A673 (cell line): ENCODE results near the gene PDE6A. TPM values are rescaled to one million over a fixed set of nuclear protein-coding genes. Genes with fewer than 3 reads are reported as not detected.

Experiments
- BruUV-seq: library from RNA; stranded (reverse); fragments of 400-500 nt; replicated peaks from 2 replicates; lab custom pipeline; 2021; lab: Mats Ljungman, UMichigan
- CTCF ChIA-PET: fragments of 300-600 bp; sonication (Branson Sonifier 250); formaldehyde crosslinking; loops from one replicate; lab custom pipeline; 2022; ENCODE audit warnings: antibody characterized with exemption; lab: Charles Lee
- POLR2A ChIA-PET: fragments of 300-600 bp; sonication (Branson Sonifier 250); formaldehyde crosslinking; loops from one replicate; lab custom pipeline; 2022; ENCODE audit warnings: antibody characterized with exemption; ENCODE audit not compliant: low non-redundant PET; lab: Charles Lee
- DNase-seq: peaks from one replicate; pipeline ENCODE4 v3.0.0-alpha.2; 2015; ENCODE audit warnings: low spot score
- H3K27ac ChIP-seq: fragments of 200-600 bp; sonication (generic); 2 replicates; pipeline ENCODE4 v1.5.1; 2016; ENCODE audit warnings: mixed run types, low read depth, mild to moderate bottlenecking, mixed read lengths, antibody characterized with exemption, low read length; ENCODE audit not compliant: poor library complexity, severe bottlenecking
- H3K27me3 ChIP-seq: fragments of 200-600 bp; sonication (generic); replicated peaks from 2 replicates; pipeline ENCODE4 v1.6.1; 2017; ENCODE audit warnings: mixed run types, low read depth, mild to moderate bottlenecking, mixed read lengths, antibody characterized with exemption, low read length; ENCODE audit not compliant: insufficient read depth, poor library complexity
- H3K36me3 ChIP-seq: fragments of 200-600 bp; sonication (generic); 2 replicates; pipeline ENCODE4 v1.6.1; 2016; ENCODE audit warnings: mixed run types, mild to moderate bottlenecking, mixed read lengths, antibody characterized with exemption, low read length; ENCODE audit not compliant: insufficient read depth, poor library complexity, severe bottlenecking
- H3K4me1 ChIP-seq: fragments of 200-600 bp; sonication (generic); 2 replicates; pipeline ENCODE4 v1.6.1; 2017; ENCODE audit warnings: mixed run types, mild to moderate bottlenecking, mixed read lengths, antibody characterized with exemption, low read length; ENCODE audit not compliant: insufficient read depth, poor library complexity, severe bottlenecking
- H3K4me3 ChIP-seq: fragments of 200-600 bp; sonication (generic); 2 replicates; pipeline ENCODE4 v1.5.1; 2016; ENCODE audit warnings: low read depth, mixed run types, mild to moderate bottlenecking, mixed read lengths, low read length; ENCODE audit not compliant: poor library complexity, severe bottlenecking
- H3K9me3 ChIP-seq: fragments of 200-600 bp; sonication (generic); 2 replicates; pipeline ENCODE4 v1.6.1; 2016; ENCODE audit warnings: mixed run types, low read depth, mild to moderate bottlenecking, mixed read lengths, antibody characterized with exemption, low read length; ENCODE audit not compliant: poor library complexity, severe bottlenecking
- EZH2 ChIP-seq: fragments of 200-600 bp; sonication (generic); IDR thresholded peaks from 2 replicates; pipeline ENCODE4 v1.6.1; 2017; ENCODE audit warnings: borderline replicate concordance, low read depth, mild to moderate bottlenecking, mixed read lengths, antibody characterized with exemption, low read length; ENCODE audit not compliant: poor library complexity, severe bottlenecking
- intact Hi-C: fragments of 100-400 bp; cut with micrococcal nuclease; formaldehyde crosslinking; loops from one replicate; pipeline ENCODE4 v1.10.0; 2022; ENCODE audit not compliant: unreplicated experiment
- total RNA-seq: library from RNA; stranded (reverse); gene quantifications from 2 replicates; pipeline ENCODE4 v1.2.3, GENCODE V29; 2021
- TF ChIP-seq, protein P1 (sequence below): fragments of 300-800, 200-600 bp; sonication (generic); conservative IDR thresholded peaks from 2 replicates; pipeline ENCODE4 v1.5.1; 2017; ENCODE audit warnings: low read depth, mild to moderate bottlenecking, antibody characterized with exemption, low read length, moderate library complexity, mixed read lengths

Gene PDE6A
- total RNA-seq, 1 experiment from 2014 or later: 0.49 TPM

DNA sequence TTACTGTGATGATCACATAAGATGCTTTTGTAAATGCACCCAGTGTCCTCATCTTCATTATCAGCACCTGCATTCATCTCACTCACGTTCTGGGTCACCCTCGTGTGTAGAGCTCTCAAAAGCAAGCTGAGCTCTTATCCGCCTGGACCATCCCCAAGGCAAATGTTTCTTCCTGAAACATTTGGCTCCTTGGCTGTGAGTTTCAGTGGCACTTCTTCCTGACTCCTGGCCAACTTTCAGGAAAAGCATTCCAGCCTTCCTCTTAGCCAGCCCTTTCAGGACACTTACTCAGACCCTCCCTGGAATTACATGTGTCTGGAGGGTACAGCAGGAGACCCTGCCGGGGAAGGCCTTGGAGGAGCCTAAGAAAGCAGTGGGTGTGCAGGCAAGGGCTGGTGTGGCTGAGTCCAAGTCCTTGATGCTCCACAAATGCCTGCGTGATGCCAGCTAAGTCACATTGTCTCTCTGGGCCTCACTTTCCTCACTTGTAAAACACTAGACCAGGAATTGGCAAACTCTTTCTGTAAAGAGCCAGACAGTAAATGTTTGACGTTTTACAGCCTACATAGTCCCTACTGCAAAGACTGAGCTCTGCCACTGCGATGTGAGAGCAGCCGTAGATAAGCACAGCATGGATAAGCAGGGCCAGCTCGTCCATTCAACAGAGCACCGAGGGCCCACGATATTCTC, 72.1 kb downstream of the PDE6A start:
- no TSS peak for BruUV-seq
- POLR2A ChIA-PET: no interaction called here

GRCh38 chr5:149871471-149871870, 73.1 kb downstream of the PDE6A start:
- Histone ChIP-seq H3K9me3 (no peaks in the 10 kb centered on the region), H3K4me1 (no peaks in the 10 kb centered on the region), H3K4me3 (no peak overlapping the region), H3K36me3 (no peaks in the 10 kb centered on the region), H3K27ac (no peak overlapping the region), H3K27me3 (no peaks in the 10 kb centered on the region)
- POLR2A ChIA-PET: no interaction called here
- DNase-seq: no peak
- intact Hi-C loops: no loop called here
- TF ChIP-seq, protein P1, sequence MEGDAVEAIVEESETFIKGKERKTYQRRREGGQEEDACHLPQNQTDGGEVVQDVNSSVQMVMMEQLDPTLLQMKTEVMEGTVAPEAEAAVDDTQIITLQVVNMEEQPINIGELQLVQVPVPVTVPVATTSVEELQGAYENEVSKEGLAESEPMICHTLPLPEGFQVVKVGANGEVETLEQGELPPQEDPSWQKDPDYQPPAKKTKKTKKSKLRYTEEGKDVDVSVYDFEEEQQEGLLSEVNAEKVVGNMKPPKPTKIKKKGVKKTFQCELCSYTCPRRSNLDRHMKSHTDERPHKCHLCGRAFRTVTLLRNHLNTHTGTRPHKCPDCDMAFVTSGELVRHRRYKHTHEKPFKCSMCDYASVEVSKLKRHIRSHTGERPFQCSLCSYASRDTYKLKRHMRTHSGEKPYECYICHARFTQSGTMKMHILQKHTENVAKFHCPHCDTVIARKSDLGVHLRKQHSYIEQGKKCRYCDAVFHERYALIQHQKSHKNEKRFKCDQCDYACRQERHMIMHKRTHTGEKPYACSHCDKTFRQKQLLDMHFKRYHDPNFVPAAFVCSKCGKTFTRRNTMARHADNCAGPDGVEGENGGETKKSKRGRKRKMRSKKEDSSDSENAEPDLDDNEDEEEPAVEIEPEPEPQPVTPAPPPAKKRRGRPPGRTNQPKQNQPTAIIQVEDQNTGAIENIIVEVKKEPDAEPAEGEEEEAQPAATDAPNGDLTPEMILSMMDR: no peak
- TF ChIP-seq EZH2: no peak
- CTCF ChIA-PET: no interaction called here
- BruUV-seq: no TSS peak

More for the DNA sequence above, 72.1 kb downstream of the PDE6A start:
- TF ChIP-seq, protein P1: no peak
- no peak for TF ChIP-seq EZH2
- intact Hi-C loops: no loop called here
- H3K36me3 ChIP-seq: no peaks in the 10 kb centered on the region
- no peak overlapping the region for H3K4me3 ChIP-seq
- no peaks in the 10 kb centered on the region for H3K4me1 ChIP-seq
- H3K9me3 ChIP-seq: no peaks in the 10 kb centered on the region
- CTCF ChIA-PET: no interaction called here
- H3K27ac ChIP-seq: no peak overlapping the region
- H3K27me3 ChIP-seq: no peaks in the 10 kb centered on the region
- no peak for DNase-seq

DNA sequence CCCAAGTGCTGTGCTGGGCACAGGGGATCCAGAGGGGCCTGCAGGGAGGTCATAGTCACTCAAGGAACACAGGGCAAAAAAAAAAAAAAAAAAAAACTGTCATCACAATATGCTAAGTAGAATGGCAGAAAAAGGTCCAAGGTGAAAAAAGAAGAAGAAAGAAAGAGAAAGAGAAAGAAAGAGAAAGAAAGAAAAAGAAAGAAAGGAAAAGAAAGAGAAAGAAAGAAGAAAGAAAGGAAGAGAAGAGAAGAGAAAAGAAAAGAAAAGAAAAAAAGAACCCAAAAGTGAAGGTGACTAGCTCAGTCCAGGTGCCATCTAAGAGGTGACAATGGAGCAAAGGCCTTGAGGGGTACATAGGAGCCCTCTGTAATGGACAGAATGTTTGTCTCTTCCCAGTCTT, 73.9 kb downstream of the PDE6A start:
- ChIA-PET POLR2A (no interaction called here), CTCF (interaction anchor here (0.6 kb wide), 1 partner anchor 20 kb away, joined by 5 read pairs; no protein-coding TSS in a partner anchor)
- Histone ChIP-seq H3K27ac (no peak overlapping the region), H3K27me3 (no peaks in the 10 kb centered on the region), H3K36me3 (no peaks in the 10 kb centered on the region), H3K4me3 (no peak overlapping the region), H3K9me3 (no peaks in the 10 kb centered on the region), H3K4me1 (no peaks in the 10 kb centered on the region)
- no peak for DNase-seq
- intact Hi-C loops: no loop called here
- TF ChIP-seq EZH2: no peak
- TF ChIP-seq, protein P1: no peak
- BruUV-seq: no TSS peak
